Activated CD4-positive, alpha-beta T cell treated with anti-CD3 and anti-CD28 coated beads for 24 hours (primary cell): ENCODE data around the gene ATRNL1.
"Not testable (repeated sequence)": the region's sequence is repeated elsewhere in the genome, so short reads cannot be mapped to it uniquely, and the experiment has no call there.

Source experiments
- DNase-seq, 2 donors: peaks; one replicate each; pipeline ENCODE4 v3.0.0-alpha.2; 2020; ENCODE audit warnings: low read depth in 2 of 2

Gene ATRNL1

DNA sequence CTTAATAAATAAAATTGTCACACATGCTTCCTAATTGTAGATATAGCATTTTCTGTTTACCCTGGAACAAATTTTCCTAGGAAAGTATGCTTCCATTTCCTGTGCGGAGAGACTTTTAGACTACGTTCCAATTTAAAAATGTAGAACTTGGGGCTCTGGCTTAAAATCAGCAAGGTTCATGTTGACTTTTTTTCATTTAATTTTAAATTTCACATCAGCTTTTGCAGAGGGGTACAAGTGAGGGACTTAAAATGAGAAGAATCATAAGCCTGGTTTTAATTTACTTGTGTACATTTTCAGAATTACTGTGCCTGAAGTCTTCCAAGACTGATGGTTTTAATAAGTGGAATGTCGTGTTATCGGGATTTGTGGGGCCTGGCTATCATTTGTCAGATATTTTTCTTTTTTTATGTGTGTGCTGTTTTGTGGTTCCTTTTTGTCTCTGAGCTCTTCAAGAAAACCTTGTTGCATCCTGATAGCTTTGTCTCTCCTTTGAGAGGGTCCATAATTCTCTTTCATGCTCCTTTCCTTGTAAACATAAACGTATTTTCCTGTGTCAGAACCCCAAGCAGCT, 8.8 kb upstream of the ATRNL1 start:
- DNase-seq: no peak

DNA sequence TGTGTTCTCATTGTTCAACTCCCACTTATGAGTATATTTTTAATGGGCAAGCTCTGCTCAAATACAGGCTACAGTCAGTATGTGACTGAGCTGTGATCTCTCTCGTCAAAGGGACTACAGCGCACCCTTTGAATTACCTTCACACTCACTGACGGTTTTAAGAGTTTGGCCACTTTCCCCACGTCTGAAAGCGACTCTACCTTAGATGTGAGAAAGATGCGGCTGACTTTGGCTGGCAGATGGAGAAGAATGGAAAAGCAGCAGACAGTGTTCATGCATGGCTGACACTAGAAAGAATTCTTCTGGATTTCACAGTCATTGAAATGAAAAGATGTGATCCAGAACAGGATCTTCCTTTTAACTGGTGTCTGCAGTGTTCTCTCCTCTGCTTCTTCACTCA, 2.0 kb upstream of the ATRNL1 start:
- DNase-seq: no peak

DNA sequence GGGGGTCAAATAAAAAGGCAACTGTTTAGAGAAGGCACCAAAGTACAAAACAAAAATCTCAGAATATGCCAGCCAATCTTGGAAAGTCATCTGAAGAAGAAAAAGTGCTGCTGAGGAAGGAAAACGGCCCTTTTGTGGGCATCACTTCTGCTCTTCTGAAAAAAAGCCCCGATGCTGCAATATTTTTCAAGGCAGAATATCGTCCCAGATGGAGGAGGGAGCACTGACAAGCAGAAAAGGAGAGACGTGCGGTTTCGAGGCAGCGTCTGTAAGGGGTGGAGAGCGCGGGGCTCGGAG, 959 bp upstream of the ATRNL1 start:
- no peak for DNase-seq

DNA sequence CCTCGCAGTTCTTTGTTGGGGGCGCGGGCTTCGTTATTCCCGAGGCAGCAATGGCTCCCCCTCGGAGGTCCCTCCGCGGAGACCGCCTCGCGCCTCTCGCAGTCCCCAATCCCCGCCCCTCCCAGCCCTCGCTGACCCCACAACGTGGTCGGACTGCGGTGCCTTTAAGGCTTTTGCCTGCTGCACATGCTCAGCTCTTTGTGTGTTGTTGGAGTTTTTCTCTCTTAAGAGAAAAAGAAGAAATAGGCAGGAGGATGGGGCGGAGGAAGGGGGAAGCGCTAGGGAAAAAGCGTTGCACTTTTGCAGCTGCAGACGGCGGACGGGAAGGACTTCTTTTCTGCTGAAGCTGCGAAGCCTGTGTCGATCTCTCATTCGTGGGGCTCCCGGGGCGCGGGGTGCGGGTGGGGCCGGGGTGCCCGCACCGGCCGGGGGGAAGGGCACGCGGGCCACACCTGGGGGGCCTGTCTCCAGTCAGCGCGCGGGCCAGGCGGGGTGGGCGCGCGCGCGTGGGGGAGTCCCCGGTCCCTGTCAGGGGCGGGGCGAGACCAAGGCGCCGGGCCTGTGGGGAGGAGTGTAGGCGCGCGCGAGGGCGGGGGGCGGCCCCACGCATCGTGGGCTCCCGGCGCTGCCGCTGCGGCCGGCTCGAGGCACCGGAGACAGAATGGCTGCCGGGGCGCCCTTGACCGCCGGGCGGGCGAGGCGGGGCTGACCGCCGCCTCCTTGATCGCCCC, 445 bp upstream of the ATRNL1 start:
- DNase-seq: peak in 1 of 2 donors; percentile 2

DNA sequence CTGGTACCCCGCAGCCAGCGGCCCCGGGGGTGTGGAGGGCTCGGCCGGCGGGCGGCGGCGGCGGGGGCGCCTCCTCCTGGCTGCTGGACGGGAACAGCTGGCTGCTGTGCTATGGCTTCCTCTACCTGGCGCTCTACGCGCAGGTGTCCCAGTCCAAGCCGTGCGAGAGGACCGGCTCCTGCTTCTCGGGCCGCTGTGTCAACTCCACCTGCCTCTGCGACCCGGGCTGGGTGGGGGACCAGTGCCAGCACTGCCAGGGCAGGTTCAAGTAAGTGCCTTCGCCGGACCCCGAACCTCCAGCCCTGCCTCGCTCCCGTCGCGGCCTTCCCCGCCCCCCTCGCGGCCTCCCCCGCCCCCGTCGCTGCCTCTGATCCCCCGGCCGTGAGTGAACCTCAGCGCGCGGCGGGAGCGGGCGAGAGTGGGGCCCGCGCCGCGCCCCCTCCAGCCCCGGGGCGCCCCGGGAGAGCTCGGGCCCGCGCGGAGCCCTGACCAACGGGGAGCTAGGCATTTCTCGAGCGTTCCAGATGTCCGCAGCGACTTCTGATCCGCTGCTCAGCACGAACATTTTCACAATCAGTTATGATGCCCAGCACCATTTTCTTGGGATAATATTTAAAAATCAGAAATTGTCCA, 727 bp downstream of the ATRNL1 start:
- DNase-seq: no peak

DNA sequence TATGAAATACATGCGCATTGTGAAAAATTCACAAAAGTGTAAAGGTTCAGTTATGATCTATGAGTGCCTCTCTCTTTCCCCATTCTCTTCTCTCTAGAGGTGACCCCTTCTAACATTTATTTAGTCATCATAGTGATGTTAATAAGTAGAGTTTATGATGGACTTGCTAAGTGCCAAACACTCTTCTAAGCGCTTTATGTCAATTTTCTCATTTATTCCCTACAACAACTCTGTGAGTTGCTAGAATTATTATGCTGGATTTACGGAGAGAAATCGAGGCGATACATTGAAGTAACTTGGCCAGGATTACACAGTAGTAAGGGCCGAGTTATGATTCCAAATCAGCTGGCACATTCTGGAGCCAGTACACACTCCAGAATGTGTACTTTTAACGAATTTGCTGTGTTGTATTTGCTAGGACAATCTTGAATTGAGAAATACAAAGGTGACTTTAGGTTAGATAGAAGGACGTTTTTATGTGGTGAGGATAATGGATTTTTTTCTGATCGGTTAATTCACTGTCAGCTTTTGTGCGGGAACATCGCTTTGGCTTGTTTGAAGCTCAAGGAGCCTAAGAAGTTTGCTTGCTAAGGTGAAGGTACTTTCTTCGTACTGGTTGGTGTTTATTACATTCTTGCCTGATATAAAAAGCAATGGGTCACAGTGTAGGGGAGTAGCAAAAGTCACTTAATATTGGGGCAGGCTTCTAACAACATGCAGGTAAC, 1.4 kb downstream of the ATRNL1 start:
- no peak for DNase-seq

DNA sequence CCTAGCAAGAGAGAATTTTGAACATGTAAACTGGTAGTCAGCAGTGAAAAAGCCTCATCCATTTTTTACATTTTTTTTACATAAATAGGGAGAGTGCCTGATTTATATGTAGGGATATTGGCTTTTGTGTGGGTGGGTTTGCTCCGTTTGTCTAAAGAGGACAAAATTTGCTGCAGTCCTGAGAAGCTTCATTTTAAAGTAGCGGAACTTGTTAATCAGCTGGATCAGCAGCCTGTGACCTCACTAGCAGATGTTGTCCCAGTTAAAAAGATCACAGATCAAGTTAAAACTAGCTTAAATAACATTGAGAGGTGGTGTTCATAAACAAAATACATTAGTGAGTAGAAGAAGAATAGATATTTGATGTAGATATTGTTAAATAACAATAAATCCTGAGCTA, 2.6 kb downstream of the ATRNL1 start:
- no peak for DNase-seq

DNA sequence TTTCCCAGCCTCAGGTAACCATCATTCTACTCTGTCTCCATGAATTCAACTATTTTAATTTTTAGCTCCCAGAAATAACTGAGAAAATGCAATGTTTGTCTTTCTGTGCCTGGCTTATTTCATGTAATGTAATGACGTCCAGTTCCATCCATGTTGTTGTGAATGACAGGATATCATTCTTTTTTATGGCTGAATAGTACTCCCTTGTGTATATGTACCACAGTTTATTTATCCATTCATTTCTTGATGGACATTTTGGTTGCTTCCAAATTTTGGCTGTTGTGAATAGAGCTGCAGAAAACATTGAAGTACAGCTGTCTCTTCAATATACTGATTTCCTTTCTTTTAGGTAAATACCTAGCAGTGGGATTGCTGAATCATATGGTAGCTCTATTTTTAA, 10.5 kb downstream of the ATRNL1 start:
- DNase-seq: no peak

DNA sequence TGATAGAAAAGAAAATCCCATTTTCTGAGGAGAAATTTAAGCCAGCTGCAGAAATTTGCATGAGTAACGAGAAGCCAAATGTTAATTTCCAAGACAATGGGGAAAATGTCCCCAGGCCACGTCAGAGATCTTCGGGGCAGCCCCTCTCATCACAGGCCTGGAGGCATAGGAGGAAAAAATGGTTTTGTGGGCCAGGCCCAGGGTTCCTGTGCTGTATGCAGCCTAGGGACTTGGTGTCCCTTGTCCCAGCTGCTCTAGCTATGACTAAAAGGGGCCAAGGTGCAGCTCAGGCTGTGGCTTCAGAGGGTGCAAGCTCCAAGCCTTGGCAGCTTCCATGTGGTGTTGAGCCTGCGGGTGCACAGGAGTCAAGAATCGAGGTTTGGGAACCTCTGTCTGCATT, 12.2 kb downstream of the ATRNL1 start:
- DNase-seq: not testable (repeated sequence)

DNA sequence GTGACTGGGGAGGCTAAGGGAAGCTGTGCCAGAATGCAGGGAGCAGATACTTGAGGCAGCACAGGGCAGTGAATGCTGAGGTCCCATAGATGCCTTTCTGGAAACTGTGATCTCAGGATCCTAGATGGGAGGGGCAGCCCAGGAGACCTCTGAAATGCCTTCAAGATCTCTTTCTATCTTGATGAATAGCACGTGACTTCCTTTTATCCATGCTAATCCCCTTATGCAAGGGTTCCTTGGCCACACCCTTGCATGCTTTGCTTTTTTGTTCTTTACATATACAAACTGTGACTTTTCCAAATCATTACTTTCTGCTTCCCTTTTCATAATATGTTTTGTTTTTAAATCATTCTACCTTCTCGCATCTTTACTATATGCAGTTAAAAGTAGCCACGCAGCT, 14.7 kb downstream of the ATRNL1 start:
- no peak for DNase-seq

DNA sequence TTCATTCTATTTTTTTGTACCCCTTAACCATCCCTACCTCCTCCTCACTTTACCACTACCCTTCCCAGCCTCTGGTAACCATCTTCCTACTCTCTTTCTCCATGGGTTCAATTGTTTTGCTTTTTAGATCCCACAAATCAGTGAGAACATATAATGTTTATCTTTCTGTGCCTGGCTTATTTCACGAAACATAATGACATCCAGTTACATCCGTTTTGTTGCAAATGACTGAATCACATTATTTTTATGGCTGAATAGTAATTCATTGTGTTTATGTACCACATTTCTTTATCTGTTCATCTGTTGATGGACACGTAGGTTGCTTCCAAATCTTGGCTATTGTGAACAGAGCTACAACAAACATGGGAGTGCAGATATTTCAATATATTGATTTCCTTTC, 24.1 kb downstream of the ATRNL1 start:
- DNase-seq: no peak

DNA sequence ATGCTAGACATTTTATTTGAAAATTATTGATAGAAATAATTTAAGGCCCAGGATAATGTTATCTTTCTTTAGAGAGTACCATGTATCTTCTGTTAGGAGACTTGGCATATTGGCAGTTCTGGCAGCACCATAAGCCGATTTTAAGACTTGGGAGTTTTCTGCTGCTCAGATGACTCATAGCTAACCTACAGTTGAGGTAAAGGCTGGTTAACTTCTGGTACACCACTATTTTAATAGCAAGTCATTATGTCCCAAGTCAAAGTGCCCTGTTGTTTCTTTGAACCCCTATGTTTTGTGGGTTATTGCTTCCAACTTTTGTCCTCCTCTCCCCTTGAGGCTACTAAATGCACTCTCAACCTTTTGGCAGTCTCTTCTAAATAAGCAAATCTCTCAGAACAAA, 25.2 kb downstream of the ATRNL1 start:
- DNase-seq: no peak

DNA sequence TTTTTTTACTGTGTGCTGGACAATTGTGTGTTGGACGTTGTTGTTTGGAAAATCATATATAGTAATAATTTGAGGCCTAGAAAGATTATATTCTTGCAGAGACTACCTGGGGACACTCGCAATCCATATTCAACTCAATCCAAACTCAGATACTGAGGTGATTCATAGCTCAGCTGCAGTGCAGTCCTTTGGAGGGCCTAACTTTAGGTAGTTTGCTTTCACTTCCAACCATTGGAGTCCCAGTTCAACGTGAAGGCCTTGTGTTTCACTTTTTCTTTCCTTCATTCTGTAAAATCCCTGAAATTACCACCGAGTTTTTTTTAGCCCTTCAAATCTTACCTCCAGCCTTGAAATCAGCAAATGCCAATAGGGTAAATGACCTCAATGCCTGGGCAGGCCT, 32.3 kb downstream of the ATRNL1 start:
- no peak for DNase-seq

DNA sequence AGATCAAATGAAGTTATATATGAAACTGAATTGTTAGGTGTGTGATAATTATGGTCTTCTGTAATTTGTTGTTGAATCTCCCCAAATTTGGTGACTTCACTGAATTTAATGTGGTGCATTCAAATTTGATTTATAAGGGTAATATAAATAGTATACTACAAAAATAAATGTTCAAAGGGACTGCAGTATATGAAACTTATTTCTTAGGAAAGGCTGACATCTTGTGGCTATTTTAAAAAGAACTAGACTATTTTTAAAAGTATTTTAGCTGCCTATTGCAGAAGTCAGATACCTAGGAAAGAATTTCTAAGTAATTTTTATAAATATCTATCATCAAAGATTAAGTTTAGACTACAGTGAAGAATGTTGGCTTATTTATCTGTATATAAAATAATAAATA, 36.6 kb downstream of the ATRNL1 start:
- no peak for DNase-seq

DNA sequence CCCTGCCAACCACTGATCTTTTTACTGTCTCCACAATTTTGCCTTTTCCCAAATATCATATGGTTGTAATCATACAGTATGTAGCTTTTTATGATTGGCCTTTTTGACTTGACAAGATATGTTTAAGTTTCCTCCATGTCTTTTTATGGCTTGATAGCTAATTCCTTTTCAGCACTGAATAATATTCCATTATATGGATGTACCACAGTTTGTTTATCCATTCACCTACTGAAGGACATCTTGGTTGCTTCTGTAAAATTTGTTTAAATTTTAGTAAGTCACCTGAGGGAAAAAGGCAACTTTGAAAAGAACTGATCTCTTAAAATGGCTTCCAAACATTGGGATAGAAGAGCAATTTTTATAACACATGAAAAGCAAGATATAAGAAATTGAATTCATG, 43.5 kb downstream of the ATRNL1 start:
- no peak for DNase-seq

DNA sequence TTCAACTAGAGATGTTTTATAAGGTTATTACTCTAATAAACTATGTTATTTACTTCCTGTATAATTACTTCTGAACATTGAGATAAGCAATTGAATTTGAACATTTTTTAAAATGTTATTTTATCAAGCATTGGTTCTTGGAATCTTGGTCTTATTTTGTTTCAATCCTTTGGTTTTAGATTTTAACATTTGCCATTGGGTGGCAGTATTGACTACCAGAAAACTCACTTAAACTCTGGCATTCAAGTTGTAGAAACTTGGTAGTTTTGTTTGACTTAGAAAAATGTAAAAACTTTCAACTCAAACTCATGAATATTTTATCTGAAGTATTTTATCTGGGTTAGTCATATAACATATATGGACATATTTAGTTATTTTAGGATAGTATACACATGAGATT, 48.1 kb downstream of the ATRNL1 start:
- DNase-seq: no peak

DNA sequence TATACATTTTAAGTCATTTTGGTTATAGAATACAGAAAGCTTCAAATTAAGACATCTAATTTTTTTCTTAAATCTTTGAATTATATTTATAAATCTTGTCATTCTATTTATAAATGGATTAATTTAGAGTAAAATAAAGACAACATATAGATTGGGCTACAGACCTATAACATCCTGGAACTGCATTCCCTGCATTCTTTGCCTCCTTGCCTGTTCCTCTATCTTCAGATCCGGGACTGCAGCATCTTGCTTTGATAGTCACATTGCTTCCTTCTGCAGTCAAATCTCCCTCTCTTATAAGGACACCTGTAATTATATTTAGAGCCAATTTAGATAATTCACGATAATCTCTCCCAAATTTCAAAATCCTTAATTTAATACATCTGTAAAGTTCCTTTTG, 64.2 kb downstream of the ATRNL1 start:
- DNase-seq: no peak

DNA sequence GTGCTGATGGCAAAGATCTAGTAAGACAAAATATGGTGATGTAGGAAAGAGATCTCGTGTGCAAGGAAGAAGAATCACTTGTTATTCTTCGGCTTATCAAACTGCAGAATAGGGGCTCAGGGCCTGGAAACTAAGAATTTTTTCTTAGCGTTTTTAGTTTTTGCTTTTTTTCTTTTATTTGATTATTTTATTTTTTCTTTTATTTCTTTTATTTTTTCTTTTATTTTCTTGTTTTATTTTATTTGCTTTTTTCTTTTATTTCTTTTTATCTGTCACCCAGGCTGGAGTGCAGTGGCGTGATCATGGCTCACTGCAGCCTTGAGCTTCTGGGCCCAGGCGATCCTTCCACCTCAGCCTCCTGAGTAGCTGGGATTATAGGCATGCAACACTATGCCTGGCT, 70.0 kb downstream of the ATRNL1 start:
- DNase-seq: no peak

DNA sequence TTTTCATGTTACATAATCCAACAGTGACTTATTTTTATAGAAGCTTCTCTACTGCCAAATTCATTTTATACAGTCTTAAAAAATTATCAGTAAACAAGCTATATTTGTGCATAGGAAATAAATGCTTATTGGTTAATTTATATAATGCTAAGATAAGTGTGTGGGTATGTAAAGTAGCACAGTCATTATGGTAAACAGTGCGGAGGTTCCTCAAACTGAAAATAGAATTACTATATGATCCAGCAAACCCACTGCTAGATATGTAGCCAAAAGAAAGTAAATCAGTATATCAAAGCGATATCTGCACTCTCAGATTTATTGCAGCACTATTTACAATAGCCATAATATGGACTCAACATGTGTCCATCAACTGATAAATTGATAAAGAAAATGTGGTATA, 71.1 kb downstream of the ATRNL1 start:
- DNase-seq: no peak

DNA sequence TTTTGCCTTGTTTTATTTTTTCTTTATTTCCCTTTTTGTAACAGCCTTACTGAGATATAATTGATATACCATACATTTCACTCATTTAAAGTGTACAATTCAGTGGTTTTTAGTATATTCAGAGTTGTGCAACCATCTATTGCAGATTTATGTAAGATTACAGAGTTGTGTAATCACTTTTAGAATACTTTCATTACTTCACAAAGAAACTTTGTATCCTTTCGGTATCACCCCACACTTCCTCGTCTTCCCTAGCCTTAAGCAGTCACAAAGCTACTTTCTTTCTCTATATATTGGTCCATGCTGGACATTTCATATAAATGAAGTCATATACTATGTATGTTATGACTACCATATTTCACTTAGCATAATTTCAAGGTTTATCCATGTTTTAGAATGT, 74.6 kb downstream of the ATRNL1 start:
- no peak for DNase-seq

DNA sequence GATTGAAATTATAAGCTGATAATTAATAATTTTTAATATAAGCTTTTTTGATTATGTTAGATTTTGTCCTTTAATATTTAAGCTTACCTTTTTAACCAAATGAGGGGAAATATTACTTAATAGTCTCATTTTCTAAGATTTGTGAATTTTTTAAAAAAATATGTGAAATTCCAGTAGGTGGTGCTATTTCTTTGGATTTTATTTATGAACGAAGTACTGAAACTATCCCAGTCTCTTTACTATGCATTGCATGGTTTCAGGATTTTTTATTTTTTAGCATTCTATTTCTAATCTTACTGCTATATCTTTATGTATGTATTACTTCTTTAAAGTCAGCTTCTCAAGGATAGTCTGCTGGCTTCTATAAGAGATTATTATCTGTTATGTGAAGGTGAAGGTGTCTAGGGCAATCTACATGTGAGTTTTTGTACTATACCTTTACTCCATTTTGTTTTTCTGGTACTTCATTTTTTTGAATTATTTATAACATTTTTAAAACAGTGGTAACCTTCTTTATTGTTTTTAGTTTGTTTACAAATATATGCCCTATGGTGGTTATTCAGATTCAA, 78.3 kb downstream of the ATRNL1 start:
- DNase-seq: no peak

DNA sequence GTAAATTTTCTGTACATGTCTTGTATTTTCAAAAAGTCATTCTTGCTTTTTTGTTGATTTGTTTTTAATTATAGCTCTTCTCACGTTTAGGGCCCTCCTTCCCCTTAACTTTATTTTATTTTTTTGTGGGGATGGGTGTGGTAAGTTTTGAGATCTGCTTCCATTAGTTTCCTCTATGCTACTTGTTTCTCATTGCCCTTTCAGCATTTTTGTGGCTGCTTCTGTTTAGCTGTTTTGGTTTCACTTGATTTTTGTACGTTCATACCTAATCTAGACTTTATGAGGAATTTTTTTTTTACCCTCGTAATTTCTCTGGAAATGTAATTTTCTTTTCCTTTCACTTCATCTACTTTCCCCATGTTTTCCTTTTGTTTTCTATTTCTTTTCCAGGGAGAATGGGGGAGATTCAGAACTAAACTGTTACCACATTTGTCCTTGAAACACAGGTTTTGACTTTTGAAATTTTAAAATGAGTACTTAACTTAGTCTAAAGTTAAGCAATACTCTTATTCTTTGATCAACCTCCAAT, 80.8 kb downstream of the ATRNL1 start:
- DNase-seq: no peak
